GM23338 (cell line): ENCODE results near the gene GPR87. TPM values are rescaled to one million over a fixed set of nuclear protein-coding genes. Genes with fewer than 3 reads are reported as not detected.

Experiments used
- ATAC-seq: fragments of 200-7000 bp; cut with Tn5 transposase; 3 replicates; pipeline ENCODE4 v1.9.1; 2020
- DNase-seq: peaks from one replicate; pipeline ENCODE4 v3.0.0-alpha.2; 2015; ENCODE audit warnings: low spot score
- H2AFZ ChIP-seq: fragments of 200-600 bp; sonication (generic); 2 replicates; pipeline ENCODE4 v1.8.0; 2016; ENCODE audit warnings: antibody characterized with exemption, mild to moderate bottlenecking, moderate library complexity
- H3F3A ChIP-seq: fragments of 200-600 bp; sonication (generic); replicated peaks from 2 replicates; pipeline ENCODE4 v1.8.0; 2017; ENCODE audit warnings: antibody characterized with exemption, mixed run types, low read depth
- H3K27ac ChIP-seq: fragments of 200-600 bp; sonication (generic); 2 replicates; pipeline ENCODE4 v1.6.1; 2016; ENCODE audit warnings: low read depth
- H3K27me3 ChIP-seq: fragments of 200-600 bp; sonication (generic); 2 replicates; pipeline ENCODE4 v1.8.0; 2016; ENCODE audit warnings: mild to moderate bottlenecking, mixed run types, moderate library complexity; ENCODE audit not compliant: insufficient read depth
- H3K36me3 ChIP-seq: fragments of 200-600 bp; sonication (generic); 2 replicates; pipeline ENCODE4 v1.8.0; 2016; ENCODE audit warnings: mild to moderate bottlenecking; ENCODE audit not compliant: insufficient read depth
- H3K4me1 ChIP-seq: fragments of 200-600 bp; sonication (generic); 2 replicates; pipeline ENCODE4 v1.8.0; 2016; ENCODE audit warnings: mild to moderate bottlenecking, moderate library complexity; ENCODE audit not compliant: insufficient read depth
- H3K4me2 ChIP-seq: fragments of 200-600 bp; sonication (generic); 2 replicates; pipeline ENCODE4 v1.7.1; 2017; ENCODE audit warnings: mixed run types
- H3K4me3 ChIP-seq: fragments of 200-600 bp; sonication (generic); 2 replicates; pipeline ENCODE4 v1.6.1; 2016; ENCODE audit warnings: mixed run types
- H3K79me2 ChIP-seq: fragments of 200-600 bp; sonication (generic); replicated peaks from 2 replicates; pipeline ENCODE4 v1.8.0; 2017; ENCODE audit warnings: mild to moderate bottlenecking; ENCODE audit not compliant: insufficient read depth
- H3K9me2 ChIP-seq: fragments of 200-600 bp; sonication (generic); 2 replicates; pipeline ENCODE4 v1.8.0; 2017; ENCODE audit not compliant: insufficient read depth
- H4K20me1 ChIP-seq: fragments of 200-600 bp; sonication (generic); replicated peaks from 2 replicates; pipeline ENCODE4 v1.8.0; 2017; ENCODE audit warnings: mild to moderate bottlenecking; ENCODE audit not compliant: insufficient read depth
- H3K27ac Mint-ChIP-seq: 2 replicates; pipeline ENCODE4 v1.8.0; 2020; ENCODE audit warnings: inconsistent platforms, mild to moderate bottlenecking, moderate library complexity, mixed read lengths
- H3K27me3 Mint-ChIP-seq: 3 replicates; pipeline ENCODE4 v1.8.0; 2022; ENCODE audit warnings: low read depth, mild to moderate bottlenecking, moderate library complexity, mixed read lengths, inconsistent platforms; ENCODE audit not compliant: insufficient read depth, poor library complexity
- H3K36me3 Mint-ChIP-seq: 3 replicates; pipeline ENCODE4 v1.8.0; 2021; ENCODE audit warnings: low read depth, mild to moderate bottlenecking, inconsistent platforms, moderate library complexity, mixed read lengths
- H3K4me1 Mint-ChIP-seq: 3 replicates; pipeline ENCODE4 v1.8.0; 2020; ENCODE audit warnings: mild to moderate bottlenecking, inconsistent platforms, mixed read lengths
- H3K4me3 Mint-ChIP-seq: 3 replicates; pipeline ENCODE4 v1.8.0; 2021; ENCODE audit warnings: moderate library complexity, mild to moderate bottlenecking, inconsistent platforms, mixed read lengths
- H3K9me3 Mint-ChIP-seq: 3 replicates; pipeline ENCODE4 v1.8.0; 2020; ENCODE audit warnings: moderate library complexity, mild to moderate bottlenecking, inconsistent platforms, mixed read lengths
- CREB1 ChIP-seq: fragments of 250-450 bp; sonication (Bioruptor Pico); IDR thresholded peaks from 2 replicates; pipeline ENCODE4 v1.5.0; 2020; ENCODE audit warnings: low read depth, mild to moderate bottlenecking, moderate library complexity
- EZH2phosphoT487 ChIP-seq: fragments of 200-600 bp; sonication (generic); IDR thresholded peaks from one replicate; pipeline ENCODE4 v1.8.1; 2018; ENCODE audit warnings: antibody characterized with exemption; ENCODE audit not compliant: unreplicated experiment
- POLR2AphosphoS5 ChIP-seq: IDR thresholded peaks from 2 replicates; pipeline ENCODE4 v1.6.1; 2016; ENCODE audit warnings: antibody characterized with exemption, low read depth
- ZNF331 ChIP-seq: fragments of 250-450 bp; sonication (Bioruptor Pico); IDR thresholded peaks from 2 replicates; pipeline ENCODE4 v1.5.0; 2020; ENCODE audit warnings: low read depth, mild to moderate bottlenecking, moderate library complexity
- long read RNA-seq: library from polyadenylated mRNA; unstranded; transcript quantifications from one replicate; pipeline ENCODE4 v2.0.0, GENCODE V29; 2020; ENCODE audit not compliant: unreplicated experiment
- polyA plus RNA-seq: library from polyadenylated mRNA; unstranded; fragments of >200 nt; fragmentation: Nextera tagmentation; extraction: Ambion mirVana; gene quantifications from 2 replicates; pipeline ENCODE4 v1.2.1, GENCODE V29; 2016
- total RNA-seq: library from RNA; depleted of rRNA; stranded (reverse); fragments of >200 nt; shearing (Covaris generic); gene quantifications from 2 replicates; pipeline ENCODE4 v1.2.3, GENCODE V29; 2014; rRNA removed
- TF ChIP-seq, protein P1 (sequence below): fragments of 250-450 bp; sonication (Bioruptor Pico); IDR thresholded peaks from 2 replicates; pipeline ENCODE4 v1.5.0; 2020; ENCODE audit warnings: mild to moderate bottlenecking, moderate library complexity
- TF ChIP-seq, protein P2 (sequence below): IDR thresholded peaks from 2 replicates; pipeline ENCODE4 v1.6.1; 2016; ENCODE audit warnings: antibody characterized with exemption
- TF ChIP-seq, protein P3 (sequence below), 2 experiments: fragments of 200-600 bp in 1 of 2; sonication (generic) in 1 of 2; conservative IDR thresholded peaks; 2 replicates each; pipeline versions ENCODE4 v1.5.1 to v1.6.1; 2016 to 2017; ENCODE audit warnings: antibody characterized with exemption in 2 of 2, low read depth in 2 of 2, mild to moderate bottlenecking in 2 of 2, moderate library complexity in 1 of 2
- TF ChIP-seq, protein P4 (sequence below): IDR thresholded peaks from one replicate; pipeline ENCODE4 v1.6.1; 2018; ENCODE audit warnings: antibody characterized with exemption; ENCODE audit not compliant: unreplicated experiment

GPR87 gene, protein sequence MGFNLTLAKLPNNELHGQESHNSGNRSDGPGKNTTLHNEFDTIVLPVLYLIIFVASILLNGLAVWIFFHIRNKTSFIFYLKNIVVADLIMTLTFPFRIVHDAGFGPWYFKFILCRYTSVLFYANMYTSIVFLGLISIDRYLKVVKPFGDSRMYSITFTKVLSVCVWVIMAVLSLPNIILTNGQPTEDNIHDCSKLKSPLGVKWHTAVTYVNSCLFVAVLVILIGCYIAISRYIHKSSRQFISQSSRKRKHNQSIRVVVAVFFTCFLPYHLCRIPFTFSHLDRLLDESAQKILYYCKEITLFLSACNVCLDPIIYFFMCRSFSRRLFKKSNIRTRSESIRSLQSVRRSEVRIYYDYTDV
- total RNA-seq: not detected in 2 replicates
- polyA plus RNA-seq: 0.21 TPM in 1 of 2 replicates, not detected in the other
- long read RNA-seq: 0 reads

DNA sequence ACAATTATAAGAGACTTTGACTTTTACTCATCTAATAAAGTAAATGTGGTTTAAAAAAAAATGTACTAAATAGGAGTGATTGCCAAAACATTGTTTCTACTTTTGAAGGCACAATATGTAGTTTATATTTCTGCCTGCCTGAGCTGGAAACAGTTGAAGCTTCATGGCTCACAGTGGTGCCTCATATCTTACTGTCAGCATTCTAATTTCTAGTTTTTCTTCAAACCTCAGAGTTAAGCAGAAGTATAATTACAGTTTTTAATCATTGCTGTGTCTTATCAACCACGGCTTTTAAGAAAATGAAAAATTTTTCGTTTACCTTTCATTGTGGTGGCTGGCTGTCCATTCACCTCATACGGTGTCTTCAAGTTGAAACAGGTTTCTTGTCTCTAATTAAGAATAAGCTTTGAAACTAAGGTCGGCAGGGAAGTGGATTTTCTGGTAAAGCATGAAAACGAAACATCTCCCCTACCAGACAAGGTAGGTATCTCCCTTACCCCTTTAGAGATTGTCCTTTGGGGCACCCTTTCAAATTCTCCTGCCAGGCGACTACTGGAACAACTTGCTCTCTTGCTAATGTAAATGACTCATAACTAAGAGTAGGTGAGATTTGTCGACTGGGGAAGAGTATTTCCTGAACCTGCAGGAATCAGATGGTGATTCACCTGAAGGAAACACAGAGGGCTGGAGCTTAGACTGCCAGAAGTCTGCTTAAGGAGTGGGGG lies at the start of gene GPR87:
GPR87 (minus strand) TSS at position 554 of the 725 bp plus-strand sequence. CDS start 16,720 bp downstream, outside the sequence.
- no peaks in the 10 kb centered on the region for H3K36me3 Mint-ChIP-seq
- Histone ChIP-seq H3K4me3 (no peak within 1 kb of the TSS), H3K36me3 (no peaks in the 10 kb centered on the region), H3K9me2 (no peaks in the 10 kb centered on the region), H2AFZ (no peak within 1 kb of the TSS), H4K20me1 (no peaks in the 10 kb centered on the region), H3K79me2 (no peaks in the 10 kb centered on the region), H3K4me1 (peaks cover 44% of the 10 kb centered on the region), H3K27ac (peak within 1 kb of the TSS; percentile 47; the same call in 1 of the 2 replicates), H3K4me2 (no peak within 1 kb of the TSS), H3F3A (no peaks in the 10 kb centered on the region), H3K27me3 (no peaks in the 10 kb centered on the region)
- TF ChIP-seq, protein P1, sequence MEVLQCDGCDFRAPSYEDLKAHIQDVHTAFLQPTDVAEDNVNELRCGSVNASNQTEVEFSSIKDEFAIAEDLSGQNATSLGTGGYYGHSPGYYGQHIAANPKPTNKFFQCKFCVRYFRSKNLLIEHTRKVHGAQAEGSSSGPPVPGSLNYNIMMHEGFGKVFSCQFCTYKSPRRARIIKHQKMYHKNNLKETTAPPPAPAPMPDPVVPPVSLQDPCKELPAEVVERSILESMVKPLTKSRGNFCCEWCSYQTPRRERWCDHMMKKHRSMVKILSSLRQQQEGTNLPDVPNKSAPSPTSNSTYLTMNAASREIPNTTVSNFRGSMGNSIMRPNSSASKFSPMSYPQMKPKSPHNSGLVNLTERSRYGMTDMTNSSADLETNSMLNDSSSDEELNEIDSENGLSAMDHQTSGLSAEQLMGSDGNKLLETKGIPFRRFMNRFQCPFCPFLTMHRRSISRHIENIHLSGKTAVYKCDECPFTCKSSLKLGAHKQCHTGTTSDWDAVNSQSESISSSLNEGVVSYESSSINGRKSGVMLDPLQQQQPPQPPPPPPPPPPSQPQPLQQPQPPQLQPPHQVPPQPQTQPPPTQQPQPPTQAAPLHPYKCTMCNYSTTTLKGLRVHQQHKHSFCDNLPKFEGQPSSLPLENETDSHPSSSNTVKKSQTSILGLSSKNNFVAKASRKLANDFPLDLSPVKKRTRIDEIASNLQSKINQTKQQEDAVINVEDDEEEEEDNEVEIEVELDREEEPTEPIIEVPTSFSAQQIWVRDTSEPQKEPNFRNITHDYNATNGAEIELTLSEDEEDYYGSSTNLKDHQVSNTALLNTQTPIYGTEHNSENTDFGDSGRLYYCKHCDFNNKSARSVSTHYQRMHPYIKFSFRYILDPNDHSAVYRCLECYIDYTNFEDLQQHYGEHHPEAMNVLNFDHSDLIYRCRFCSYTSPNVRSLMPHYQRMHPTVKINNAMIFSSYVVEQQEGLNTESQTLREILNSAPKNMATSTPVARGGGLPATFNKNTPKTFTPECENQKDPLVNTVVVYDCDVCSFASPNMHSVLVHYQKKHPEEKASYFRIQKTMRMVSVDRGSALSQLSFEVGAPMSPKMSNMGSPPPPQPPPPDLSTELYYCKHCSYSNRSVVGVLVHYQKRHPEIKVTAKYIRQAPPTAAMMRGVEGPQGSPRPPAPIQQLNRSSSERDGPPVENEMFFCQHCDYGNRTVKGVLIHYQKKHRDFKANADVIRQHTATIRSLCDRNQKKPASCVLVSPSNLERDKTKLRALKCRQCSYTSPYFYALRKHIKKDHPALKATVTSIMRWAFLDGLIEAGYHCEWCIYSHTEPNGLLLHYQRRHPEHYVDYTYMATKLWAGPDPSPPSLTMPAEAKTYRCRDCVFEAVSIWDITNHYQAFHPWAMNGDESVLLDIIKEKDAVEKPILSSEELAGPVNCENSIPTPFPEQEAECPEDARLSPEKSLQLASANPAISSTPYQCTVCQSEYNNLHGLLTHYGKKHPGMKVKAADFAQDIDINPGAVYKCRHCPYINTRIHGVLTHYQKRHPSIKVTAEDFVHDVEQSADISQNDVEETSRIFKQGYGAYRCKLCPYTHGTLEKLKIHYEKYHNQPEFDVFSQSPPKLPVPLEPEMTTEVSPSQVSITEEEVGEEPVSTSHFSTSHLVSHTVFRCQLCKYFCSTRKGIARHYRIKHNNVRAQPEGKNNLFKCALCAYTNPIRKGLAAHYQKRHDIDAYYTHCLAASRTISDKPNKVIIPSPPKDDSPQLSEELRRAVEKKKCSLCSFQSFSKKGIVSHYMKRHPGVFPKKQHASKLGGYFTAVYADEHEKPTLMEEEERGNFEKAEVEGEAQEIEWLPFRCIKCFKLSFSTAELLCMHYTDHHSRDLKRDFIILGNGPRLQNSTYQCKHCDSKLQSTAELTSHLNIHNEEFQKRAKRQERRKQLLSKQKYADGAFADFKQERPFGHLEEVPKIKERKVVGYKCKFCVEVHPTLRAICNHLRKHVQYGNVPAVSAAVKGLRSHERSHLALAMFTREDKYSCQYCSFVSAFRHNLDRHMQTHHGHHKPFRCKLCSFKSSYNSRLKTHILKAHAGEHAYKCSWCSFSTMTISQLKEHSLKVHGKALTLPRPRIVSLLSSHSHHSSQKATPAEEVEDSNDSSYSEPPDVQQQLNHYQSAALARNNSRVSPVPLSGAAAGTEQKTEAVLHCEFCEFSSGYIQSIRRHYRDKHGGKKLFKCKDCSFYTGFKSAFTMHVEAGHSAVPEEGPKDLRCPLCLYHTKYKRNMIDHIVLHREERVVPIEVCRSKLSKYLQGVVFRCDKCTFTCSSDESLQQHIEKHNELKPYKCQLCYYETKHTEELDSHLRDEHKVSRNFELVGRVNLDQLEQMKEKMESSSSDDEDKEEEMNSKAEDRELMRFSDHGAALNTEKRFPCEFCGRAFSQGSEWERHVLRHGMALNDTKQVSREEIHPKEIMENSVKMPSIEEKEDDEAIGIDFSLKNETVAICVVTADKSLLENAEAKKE (CRISPR knock-in tag): no peak
- TF ChIP-seq, protein P2, sequence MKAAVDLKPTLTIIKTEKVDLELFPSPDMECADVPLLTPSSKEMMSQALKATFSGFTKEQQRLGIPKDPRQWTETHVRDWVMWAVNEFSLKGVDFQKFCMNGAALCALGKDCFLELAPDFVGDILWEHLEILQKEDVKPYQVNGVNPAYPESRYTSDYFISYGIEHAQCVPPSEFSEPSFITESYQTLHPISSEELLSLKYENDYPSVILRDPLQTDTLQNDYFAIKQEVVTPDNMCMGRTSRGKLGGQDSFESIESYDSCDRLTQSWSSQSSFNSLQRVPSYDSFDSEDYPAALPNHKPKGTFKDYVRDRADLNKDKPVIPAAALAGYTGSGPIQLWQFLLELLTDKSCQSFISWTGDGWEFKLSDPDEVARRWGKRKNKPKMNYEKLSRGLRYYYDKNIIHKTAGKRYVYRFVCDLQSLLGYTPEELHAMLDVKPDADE: no peak
- TF ChIP-seq CREB1 (CRISPR knock-in tag): no peak
- TF ChIP-seq, protein P3, sequence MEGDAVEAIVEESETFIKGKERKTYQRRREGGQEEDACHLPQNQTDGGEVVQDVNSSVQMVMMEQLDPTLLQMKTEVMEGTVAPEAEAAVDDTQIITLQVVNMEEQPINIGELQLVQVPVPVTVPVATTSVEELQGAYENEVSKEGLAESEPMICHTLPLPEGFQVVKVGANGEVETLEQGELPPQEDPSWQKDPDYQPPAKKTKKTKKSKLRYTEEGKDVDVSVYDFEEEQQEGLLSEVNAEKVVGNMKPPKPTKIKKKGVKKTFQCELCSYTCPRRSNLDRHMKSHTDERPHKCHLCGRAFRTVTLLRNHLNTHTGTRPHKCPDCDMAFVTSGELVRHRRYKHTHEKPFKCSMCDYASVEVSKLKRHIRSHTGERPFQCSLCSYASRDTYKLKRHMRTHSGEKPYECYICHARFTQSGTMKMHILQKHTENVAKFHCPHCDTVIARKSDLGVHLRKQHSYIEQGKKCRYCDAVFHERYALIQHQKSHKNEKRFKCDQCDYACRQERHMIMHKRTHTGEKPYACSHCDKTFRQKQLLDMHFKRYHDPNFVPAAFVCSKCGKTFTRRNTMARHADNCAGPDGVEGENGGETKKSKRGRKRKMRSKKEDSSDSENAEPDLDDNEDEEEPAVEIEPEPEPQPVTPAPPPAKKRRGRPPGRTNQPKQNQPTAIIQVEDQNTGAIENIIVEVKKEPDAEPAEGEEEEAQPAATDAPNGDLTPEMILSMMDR (conservative IDR thresholded peaks at IDR 0.05; ENCODE audit: low read depth in 2 of 2): no peak
- TF ChIP-seq, protein P4, sequence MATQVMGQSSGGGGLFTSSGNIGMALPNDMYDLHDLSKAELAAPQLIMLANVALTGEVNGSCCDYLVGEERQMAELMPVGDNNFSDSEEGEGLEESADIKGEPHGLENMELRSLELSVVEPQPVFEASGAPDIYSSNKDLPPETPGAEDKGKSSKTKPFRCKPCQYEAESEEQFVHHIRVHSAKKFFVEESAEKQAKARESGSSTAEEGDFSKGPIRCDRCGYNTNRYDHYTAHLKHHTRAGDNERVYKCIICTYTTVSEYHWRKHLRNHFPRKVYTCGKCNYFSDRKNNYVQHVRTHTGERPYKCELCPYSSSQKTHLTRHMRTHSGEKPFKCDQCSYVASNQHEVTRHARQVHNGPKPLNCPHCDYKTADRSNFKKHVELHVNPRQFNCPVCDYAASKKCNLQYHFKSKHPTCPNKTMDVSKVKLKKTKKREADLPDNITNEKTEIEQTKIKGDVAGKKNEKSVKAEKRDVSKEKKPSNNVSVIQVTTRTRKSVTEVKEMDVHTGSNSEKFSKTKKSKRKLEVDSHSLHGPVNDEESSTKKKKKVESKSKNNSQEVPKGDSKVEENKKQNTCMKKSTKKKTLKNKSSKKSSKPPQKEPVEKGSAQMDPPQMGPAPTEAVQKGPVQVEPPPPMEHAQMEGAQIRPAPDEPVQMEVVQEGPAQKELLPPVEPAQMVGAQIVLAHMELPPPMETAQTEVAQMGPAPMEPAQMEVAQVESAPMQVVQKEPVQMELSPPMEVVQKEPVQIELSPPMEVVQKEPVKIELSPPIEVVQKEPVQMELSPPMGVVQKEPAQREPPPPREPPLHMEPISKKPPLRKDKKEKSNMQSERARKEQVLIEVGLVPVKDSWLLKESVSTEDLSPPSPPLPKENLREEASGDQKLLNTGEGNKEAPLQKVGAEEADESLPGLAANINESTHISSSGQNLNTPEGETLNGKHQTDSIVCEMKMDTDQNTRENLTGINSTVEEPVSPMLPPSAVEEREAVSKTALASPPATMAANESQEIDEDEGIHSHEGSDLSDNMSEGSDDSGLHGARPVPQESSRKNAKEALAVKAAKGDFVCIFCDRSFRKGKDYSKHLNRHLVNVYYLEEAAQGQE: no peak
- no peak for TF ChIP-seq POLR2AphosphoS5
- TF ChIP-seq EZH2phosphoT487: no peak
- no peak for TF ChIP-seq ZNF331
- ATAC-seq: peak; percentile 47
- H3K27me3 Mint-ChIP-seq: no peaks in the 10 kb centered on the region
- peak; percentile 34 for DNase-seq
- H3K4me3 Mint-ChIP-seq: no peak within 1 kb of the TSS
- peaks cover 48% of the 10 kb centered on the region for H3K4me1 Mint-ChIP-seq
- H3K9me3 Mint-ChIP-seq: no peaks in the 10 kb centered on the region
- H3K27ac Mint-ChIP-seq: peak within 1 kb of the TSS; percentile 69
